Measurements from ENCODE around the gene NLGN1. TPM values are rescaled to one million over a fixed set of nuclear protein-coding genes. Genes with fewer than 3 reads are reported as not detected.

Gene NLGN1
- total RNA-seq, 1 donor: 0.10 TPM

DNA sequence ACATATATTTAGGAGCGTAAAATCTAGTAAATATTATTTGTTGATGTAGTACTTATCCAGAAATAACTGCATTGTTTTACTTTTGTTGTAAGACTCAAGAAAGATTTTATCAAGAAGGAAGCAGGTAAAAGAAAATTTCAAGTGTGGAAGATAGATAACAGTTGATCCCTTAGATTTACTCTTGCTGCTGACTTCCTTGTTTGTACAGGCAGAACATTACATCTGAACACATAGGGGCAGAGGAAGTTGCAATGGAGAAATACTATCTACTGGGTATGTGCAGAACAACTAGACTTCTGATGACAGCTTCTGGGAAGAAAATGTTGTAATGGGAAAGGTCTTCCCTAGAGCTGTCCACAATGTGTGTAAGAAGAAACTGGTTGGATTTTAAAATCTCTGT, 350.6 kb downstream of the NLGN1 start:
- Histone ChIP-seq H3K4me1 (ENCODE audit: insufficient read depth, low read length) (no peaks in the 10 kb centered on the region), H3K4me3 (ENCODE audit: low read length) (no peak overlapping the region), H3K9me3 (ENCODE audit: low read depth, low read length) (no peaks in the 10 kb centered on the region), H3K27me3 (ENCODE audit: insufficient read depth, low read length) (no peaks in the 10 kb centered on the region)

DNA sequence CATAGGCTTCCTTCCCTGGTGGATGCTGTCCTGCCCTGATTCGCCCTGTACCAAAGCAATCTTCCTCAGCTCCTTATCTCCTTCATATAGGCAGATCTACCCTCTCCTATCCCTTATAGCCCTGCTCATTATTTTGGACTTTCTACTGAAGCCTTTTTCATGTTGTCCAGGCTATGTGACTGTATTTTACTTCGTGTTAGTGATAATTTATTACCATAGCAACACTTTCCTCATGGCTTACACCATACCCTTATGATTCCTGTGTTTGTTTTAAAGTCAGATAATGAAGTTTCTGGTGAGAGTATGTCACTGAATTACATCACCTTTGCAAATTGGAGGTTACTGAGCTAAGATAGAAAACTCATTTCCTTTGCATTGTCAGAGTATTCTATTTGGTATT, 352.6 kb downstream of the NLGN1 start:
- H3K4me3 ChIP-seq (ENCODE audit: low read length): no peak overlapping the region
- H3K4me1 ChIP-seq (ENCODE audit: insufficient read depth, low read length): no peaks in the 10 kb centered on the region
- H3K27me3 ChIP-seq (ENCODE audit: insufficient read depth, low read length): no peaks in the 10 kb centered on the region
- no peaks in the 10 kb centered on the region for H3K9me3 ChIP-seq (ENCODE audit: low read depth, low read length)

DNA sequence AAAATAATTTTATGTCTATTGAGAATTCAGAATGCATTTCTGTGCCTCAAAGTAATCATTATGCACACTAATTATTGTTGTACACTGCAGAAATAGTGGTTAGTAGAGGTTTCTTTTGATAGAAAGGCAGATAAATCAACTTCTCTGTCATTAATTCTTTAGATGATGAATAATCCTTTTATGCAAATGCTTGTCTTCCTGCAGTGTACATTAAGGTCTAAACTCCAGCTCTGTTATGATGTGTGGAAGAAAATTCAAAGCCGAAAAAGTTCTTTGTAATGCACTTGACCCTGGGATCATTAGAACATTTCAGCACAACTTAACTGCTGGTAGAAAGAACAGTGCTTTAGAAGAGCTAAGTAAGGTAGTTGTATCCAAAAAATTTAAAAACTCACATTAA, 353.0 kb downstream of the NLGN1 start:
- no peaks in the 10 kb centered on the region for H3K4me1 ChIP-seq (ENCODE audit: insufficient read depth, low read length)
- no peaks in the 10 kb centered on the region for H3K9me3 ChIP-seq (ENCODE audit: low read depth, low read length)
- no peaks in the 10 kb centered on the region for H3K27me3 ChIP-seq (ENCODE audit: insufficient read depth, low read length)
- H3K4me3 ChIP-seq (ENCODE audit: low read length): no peak overlapping the region

DNA sequence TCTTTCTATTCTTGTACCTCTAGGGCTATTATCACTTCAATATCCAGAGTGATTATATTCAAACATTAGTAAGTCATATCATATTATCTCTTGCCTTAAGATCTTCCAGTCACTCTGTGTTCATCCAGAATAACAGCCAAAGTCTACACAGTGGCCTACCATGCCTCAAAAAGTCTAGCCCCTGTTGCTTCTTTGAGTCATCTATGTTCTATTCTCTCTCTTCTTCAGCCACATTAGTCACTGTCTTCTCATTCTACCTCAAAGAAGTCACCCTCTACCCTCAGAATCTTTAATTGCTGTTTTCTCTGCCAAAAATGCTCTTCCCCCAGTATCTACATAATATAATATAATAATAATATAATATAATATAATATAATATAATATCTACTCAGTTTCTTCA, 356.0 kb downstream of the NLGN1 start:
- Histone ChIP-seq H3K27me3 (ENCODE audit: insufficient read depth, low read length) (no peaks in the 10 kb centered on the region), H3K9me3 (ENCODE audit: low read depth, low read length) (no peaks in the 10 kb centered on the region), H3K4me1 (ENCODE audit: insufficient read depth, low read length) (no peaks in the 10 kb centered on the region), H3K4me3 (ENCODE audit: low read length) (no peak overlapping the region)

DNA sequence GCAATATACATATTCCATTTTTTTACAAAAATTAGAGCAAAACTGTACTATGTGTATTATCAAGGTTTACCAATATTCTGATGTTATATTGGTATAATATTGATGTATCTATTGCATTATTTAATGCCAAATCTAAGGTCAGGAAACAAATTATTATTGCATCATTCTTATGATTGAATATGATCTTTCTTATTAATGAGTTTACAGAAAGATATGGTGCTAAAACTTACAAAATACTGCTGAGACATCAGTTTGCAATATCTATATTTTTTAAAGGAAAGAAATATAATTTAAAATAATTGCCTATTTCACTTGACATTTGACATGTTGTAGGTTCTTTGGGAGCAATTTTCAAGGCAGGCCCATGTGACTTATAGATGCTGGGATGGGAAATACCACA, 357.6 kb downstream of the NLGN1 start:
- Histone ChIP-seq H3K27me3 (ENCODE audit: insufficient read depth, low read length) (no peaks in the 10 kb centered on the region), H3K9me3 (ENCODE audit: low read depth, low read length) (no peaks in the 10 kb centered on the region), H3K4me3 (ENCODE audit: low read length) (no peak overlapping the region), H3K4me1 (ENCODE audit: insufficient read depth, low read length) (no peaks in the 10 kb centered on the region)

DNA sequence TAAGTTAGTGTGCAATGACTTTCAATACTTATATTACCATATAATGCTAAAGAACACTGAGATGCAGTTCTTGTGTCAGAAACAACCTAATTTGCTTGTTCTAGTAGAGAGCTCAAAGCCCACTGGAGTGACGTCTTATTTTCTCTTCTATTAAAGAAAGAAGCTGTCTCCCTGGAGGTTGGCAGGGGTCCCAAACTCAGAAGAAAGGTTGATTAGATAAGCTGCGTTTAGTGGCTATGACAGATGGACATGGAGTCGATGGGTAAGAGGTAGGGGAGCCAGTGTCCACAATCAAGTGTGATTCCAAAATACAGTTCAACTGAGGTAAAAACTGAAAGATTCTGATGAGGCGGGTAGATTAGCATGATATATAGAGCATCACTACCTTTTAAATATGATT, 363.6 kb downstream of the NLGN1 start:
- Histone ChIP-seq H3K4me1 (ENCODE audit: insufficient read depth, low read length) (no peaks in the 10 kb centered on the region), H3K27me3 (ENCODE audit: insufficient read depth, low read length) (no peaks in the 10 kb centered on the region), H3K4me3 (ENCODE audit: low read length) (no peak overlapping the region), H3K9me3 (ENCODE audit: low read depth, low read length) (no peaks in the 10 kb centered on the region)

DNA sequence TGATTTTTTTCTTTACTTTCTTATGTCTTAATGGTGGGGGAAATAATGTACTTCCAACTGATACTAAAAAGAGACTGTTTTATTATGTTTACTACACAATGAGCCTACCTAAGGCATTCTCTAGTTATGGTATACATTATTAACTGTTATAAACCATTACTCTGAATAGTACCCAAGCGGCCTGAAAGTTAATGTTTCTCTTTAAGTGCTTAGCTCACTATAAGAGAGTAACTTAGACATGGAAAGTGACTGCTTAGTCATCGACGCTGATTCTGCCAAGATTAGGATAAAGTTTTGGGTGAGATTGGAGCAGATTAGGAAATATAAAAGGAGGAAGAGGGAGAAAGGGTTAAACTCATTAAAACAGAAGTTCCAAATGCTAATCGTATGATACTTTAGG, 365.0 kb downstream of the NLGN1 start:
- Histone ChIP-seq H3K27me3 (ENCODE audit: insufficient read depth, low read length) (no peaks in the 10 kb centered on the region), H3K4me1 (ENCODE audit: insufficient read depth, low read length) (no peaks in the 10 kb centered on the region), H3K4me3 (ENCODE audit: low read length) (no peak overlapping the region), H3K9me3 (ENCODE audit: low read depth, low read length) (no peaks in the 10 kb centered on the region)

DNA sequence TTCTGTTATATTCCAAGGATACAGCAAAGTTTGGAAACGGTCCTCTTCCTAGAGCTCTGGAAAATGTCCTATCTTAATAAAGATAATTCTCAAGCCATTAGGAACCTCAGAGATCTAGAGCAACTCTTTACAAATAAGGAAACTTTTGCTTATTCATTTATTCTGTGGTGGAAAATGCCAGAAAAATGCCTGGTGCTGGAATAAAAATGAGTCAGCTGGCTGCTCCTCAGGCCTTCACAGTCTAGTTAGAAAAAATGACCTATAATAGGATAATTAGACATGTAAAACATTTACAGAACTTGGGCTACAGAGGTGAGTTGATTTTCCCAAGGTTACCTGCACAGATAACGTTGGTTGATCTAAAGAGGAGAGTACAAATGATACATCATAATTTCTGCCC, 372.5 kb downstream of the NLGN1 start:
- Histone ChIP-seq H3K4me1 (ENCODE audit: insufficient read depth, low read length) (no peaks in the 10 kb centered on the region), H3K27me3 (ENCODE audit: insufficient read depth, low read length) (no peaks in the 10 kb centered on the region), H3K4me3 (ENCODE audit: low read length) (no peak overlapping the region), H3K9me3 (ENCODE audit: low read depth, low read length) (no peaks in the 10 kb centered on the region)

DNA sequence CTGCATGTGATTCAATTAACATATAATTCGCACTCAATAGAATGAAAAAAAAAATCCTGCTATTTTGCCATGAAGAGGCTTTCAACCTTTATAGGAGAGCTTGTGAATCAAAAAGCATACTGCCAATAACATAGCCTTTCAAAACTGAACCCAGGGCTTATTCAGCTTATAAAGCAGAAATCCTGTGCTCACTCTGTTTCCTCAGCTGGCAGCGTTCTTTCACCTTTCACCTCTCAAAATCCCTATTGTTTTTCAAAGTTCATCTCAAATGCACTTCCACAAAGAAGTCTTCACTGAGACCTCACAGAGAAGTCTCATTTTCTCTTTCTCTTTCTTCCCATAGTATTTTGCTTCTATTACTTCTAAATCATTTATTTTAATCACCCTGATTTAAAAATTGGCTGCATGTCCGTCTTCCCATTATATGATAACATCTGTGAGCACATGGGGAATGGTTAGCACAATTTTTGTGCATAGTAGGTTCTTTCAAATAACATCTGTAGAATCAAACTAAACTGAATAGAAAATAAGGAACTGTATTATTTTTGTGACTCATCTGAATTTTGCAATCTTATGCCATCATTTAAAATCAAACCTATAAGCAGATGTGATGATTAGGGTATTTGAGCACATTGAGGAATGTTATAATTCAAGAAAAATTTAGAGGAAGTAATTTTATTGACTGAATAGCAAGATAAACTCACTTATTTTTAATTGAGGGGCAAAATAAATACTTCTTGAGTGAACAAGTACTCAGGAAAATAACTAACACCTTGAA, 373.4 kb downstream of the NLGN1 start:
- no peaks in the 10 kb centered on the region for H3K4me1 ChIP-seq (ENCODE audit: insufficient read depth, low read length)
- no peak overlapping the region for H3K4me3 ChIP-seq (ENCODE audit: low read length)
- H3K27me3 ChIP-seq (ENCODE audit: insufficient read depth, low read length): no peaks in the 10 kb centered on the region
- no peaks in the 10 kb centered on the region for H3K9me3 ChIP-seq (ENCODE audit: low read depth, low read length)

DNA sequence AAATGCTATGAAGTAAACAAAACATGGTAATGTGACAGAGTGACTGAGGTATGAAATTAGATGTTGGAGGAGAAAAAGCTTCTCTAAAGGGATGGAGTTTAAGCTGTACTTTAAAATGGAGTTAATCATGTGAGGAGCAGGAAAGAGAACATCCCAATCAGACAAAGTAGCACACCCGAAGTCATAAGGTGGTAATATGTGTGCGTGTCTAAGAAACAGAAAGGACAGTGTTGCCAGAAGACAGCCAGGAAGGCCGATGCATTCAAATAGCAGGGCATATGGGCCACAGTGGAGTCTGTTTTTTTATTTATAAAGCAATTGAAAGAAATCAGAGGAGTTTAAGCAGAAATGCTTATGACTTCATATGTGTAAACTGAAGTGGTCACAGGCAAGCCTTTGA, 376.3 kb downstream of the NLGN1 start:
- no peak overlapping the region for H3K4me3 ChIP-seq (ENCODE audit: low read length)
- no peaks in the 10 kb centered on the region for H3K27me3 ChIP-seq (ENCODE audit: insufficient read depth, low read length)
- H3K4me1 ChIP-seq (ENCODE audit: insufficient read depth, low read length): no peaks in the 10 kb centered on the region
- H3K9me3 ChIP-seq (ENCODE audit: low read depth, low read length): no peaks in the 10 kb centered on the region

DNA sequence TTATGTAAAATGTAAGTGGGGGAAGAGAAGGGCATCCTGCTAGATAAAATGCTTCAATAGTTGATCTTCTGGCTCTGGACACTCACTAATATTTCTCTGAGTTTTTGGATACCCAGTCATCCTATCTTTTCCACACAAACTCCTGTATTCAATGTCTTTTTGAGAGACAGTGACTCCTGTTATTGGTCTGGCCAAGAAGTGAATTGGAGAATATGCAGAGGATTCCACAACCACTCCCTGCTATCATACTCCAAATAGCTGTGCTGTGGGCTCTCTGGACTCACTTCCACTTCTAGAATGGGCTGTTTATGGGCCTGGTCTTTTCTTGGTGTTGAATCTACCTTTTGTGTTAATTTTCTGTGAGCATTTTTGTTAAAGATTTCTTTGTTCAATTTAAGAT, 376.8 kb downstream of the NLGN1 start:
- Histone ChIP-seq H3K27me3 (ENCODE audit: insufficient read depth, low read length) (no peaks in the 10 kb centered on the region), H3K4me1 (ENCODE audit: insufficient read depth, low read length) (no peaks in the 10 kb centered on the region), H3K4me3 (ENCODE audit: low read length) (no peak overlapping the region)

DNA sequence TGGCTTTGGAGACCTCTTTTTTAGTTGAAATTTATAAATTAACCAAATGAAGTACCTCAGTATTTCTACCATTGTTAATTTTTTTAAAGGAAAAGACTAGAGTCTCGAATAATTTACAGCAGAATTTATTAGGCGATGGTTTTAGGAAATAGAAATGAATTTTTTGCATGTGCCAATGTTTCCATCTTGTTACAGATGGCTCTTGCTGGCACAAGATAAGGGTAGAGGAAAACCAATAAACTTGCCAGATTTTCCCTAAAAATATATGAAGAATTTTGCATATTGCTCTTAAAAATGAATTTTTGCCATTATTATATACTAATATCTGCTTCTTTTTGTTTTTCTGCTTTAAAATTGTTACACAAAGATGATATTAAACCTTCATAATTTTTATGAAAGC, 380.7 kb downstream of the NLGN1 start:
- no peaks in the 10 kb centered on the region for H3K9me3 ChIP-seq (ENCODE audit: low read depth, low read length)
- H3K4me1 ChIP-seq (ENCODE audit: insufficient read depth, low read length): no peaks in the 10 kb centered on the region
- no peak overlapping the region for H3K4me3 ChIP-seq (ENCODE audit: low read length)
- H3K27me3 ChIP-seq (ENCODE audit: insufficient read depth, low read length): no peaks in the 10 kb centered on the region

More for the DNA sequence above, 376.8 kb downstream of the NLGN1 start:
- no peaks in the 10 kb centered on the region for H3K9me3 ChIP-seq (ENCODE audit: low read depth, low read length)

DNA sequence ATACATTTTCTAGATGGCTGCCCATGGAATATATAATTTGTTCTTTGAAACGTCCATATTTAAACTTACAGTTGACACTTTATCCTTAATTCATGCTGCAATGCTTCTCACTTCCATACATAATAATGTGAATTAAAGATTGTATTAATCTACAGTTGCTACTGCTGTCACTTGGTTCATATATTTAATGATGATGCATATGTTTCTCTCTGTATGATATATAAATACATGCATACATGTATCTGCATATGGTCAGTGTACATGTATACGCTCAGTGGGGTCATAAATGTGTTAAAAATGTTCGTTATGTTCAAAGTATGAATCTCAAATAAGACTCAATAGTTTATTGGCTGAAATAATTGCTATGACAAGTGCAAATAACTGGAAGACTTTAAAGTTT, 382.5 kb downstream of the NLGN1 start:
- no peaks in the 10 kb centered on the region for H3K27me3 ChIP-seq (ENCODE audit: insufficient read depth, low read length)
- no peaks in the 10 kb centered on the region for H3K4me1 ChIP-seq (ENCODE audit: insufficient read depth, low read length)
- H3K4me3 ChIP-seq (ENCODE audit: low read length): no peak overlapping the region
- H3K9me3 ChIP-seq (ENCODE audit: low read depth, low read length): no peaks in the 10 kb centered on the region

DNA sequence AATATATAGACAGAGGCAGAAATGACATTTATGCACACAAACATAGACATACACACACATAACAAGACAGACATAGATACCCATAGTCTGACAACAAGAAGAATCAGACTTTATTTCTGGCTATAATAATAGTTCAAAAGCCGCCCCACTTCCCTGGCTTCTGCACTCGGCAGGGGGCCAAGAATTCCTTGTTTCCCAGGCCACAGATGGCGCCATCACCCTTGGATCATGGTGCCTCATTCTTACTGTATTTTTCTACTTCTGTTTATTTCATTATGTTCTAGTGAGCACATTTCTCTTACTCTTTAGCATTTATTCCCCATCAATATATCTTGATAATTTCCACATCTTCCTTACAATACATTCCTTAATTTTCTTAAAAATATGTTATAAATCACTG, 387.5 kb downstream of the NLGN1 start:
- Histone ChIP-seq H3K9me3 (ENCODE audit: low read depth, low read length) (no peaks in the 10 kb centered on the region), H3K4me3 (ENCODE audit: low read length) (no peak overlapping the region), H3K27me3 (ENCODE audit: insufficient read depth, low read length) (no peaks in the 10 kb centered on the region), H3K4me1 (ENCODE audit: insufficient read depth, low read length) (no peaks in the 10 kb centered on the region)

DNA sequence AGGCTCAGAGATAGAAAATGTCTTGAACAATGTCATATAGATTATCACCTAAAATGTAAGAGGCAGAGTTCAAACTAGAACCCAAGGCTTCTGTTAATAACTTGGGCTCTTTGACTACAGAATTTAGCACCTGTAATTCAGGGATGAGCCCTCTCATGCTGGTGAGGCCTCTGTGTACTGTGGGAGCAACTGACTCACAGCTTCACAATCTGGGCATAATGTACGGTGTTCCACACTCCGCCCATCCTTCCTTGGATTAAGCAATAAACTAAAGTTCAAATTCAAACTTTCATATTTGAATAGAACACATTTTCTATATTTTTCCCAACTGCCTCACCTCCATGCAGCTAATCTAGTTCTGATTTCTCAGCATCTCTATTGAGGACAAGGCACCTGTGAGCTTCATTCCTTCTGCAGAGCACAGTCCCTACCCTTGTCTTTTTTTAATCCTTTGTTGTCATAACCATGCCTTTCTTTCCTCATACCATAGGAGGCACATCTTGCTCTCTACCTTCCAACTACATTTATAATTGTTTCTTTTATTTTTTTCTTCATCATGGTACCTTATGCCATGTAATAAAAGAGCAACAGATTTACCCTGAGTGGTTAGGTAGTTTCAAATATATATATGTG, 392.1 kb downstream of the NLGN1 start:
- no peak overlapping the region for H3K4me3 ChIP-seq (ENCODE audit: low read length)

DNA sequence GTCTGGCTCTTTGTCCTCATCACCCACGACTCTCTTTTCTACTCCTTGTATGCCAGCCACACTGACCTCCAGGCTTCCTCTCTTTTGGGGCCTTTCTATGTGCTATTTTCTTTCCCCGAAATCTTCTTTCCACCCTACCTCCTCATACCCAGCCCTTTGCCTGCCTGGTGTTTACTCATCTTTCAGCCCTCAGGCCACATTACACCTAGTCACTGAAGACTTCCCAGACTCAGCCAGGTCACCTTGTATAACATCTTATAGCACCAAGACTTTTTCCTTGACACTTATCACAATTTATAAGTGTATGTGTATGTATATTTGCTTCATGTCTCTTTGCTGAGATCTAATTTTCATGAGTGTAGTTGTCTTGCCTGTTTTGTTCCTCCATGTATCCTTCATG, 396.4 kb downstream of the NLGN1 start:
- Histone ChIP-seq H3K4me3 (ENCODE audit: low read length) (no peak overlapping the region), H3K4me1 (ENCODE audit: insufficient read depth, low read length) (no peaks in the 10 kb centered on the region), H3K9me3 (ENCODE audit: low read depth, low read length) (no peaks in the 10 kb centered on the region), H3K27me3 (ENCODE audit: insufficient read depth, low read length) (no peaks in the 10 kb centered on the region)

More for the DNA sequence above, 392.1 kb downstream of the NLGN1 start:
- H3K27me3 ChIP-seq (ENCODE audit: insufficient read depth, low read length): no peaks in the 10 kb centered on the region
- no peaks in the 10 kb centered on the region for H3K4me1 ChIP-seq (ENCODE audit: insufficient read depth, low read length)
- no peaks in the 10 kb centered on the region for H3K9me3 ChIP-seq (ENCODE audit: low read depth, low read length)
